ENCODE results near the gene OR51G2.

OR51G2 gene

GRCh38 chr11:4921796-4922195 is 2.6 kb upstream of the OR51G2 start:
- WGBS, 2 experiments (ENCODE audit: insufficient coverage in 2 of 2) = no CpG with 5 or more reads among the region's 1 CpG
- no peak overlapping the region for H3K27ac ChIP-seq (ENCODE audit: low read depth, low read length, severe bottlenecking)
- no peaks in the 10 kb centered on the region for H3K36me3 ChIP-seq (ENCODE audit: control insufficient read depth, insufficient read depth, low read length)
- no peak overlapping the region for H3K4me3 ChIP-seq (ENCODE audit: extremely low read depth, insufficient read depth, low read length, poor library complexity, severe bottlenecking)
- no peaks in the 10 kb centered on the region for H3K9me3 ChIP-seq (ENCODE audit: control insufficient read depth, low read length)
- H3K4me1 ChIP-seq (ENCODE audit: control insufficient read depth, insufficient read depth, low read length, poor library complexity, severe bottlenecking) = no peaks in the 10 kb centered on the region

- Histone ChIP-seq H3K36me3 (ENCODE audit: control insufficient read depth, insufficient read depth, low read length) (no peaks in the 10 kb centered on the region), H3K27ac (ENCODE audit: low read depth, low read length, severe bottlenecking) (no peak overlapping the region), H3K9me3 (ENCODE audit: control insufficient read depth, low read length) (no peaks in the 10 kb centered on the region), H3K4me1 (ENCODE audit: control insufficient read depth, insufficient read depth, low read length, poor library complexity, severe bottlenecking) (no peaks in the 10 kb centered on the region), H3K4me3 (ENCODE audit: extremely low read depth, insufficient read depth, low read length, poor library complexity, severe bottlenecking) (no peak overlapping the region)
Measured at GRCh38 chr11:4916581-4916980, 2.6 kb downstream of the OR51G2 start.

- Histone ChIP-seq H3K9me3 (ENCODE audit: control insufficient read depth, low read length) (no peaks in the 10 kb centered on the region), H3K4me1 (ENCODE audit: control insufficient read depth, insufficient read depth, low read length, poor library complexity, severe bottlenecking) (no peaks in the 10 kb centered on the region), H3K4me3 (ENCODE audit: extremely low read depth, insufficient read depth, low read length, poor library complexity, severe bottlenecking) (no peak within 1 kb of the TSS), H3K36me3 (ENCODE audit: control insufficient read depth, insufficient read depth, low read length) (no peaks in the 10 kb centered on the region), H3K27ac (ENCODE audit: low read depth, low read length, severe bottlenecking) (no peak within 1 kb of the TSS)
Measured at GRCh38 chr11:4903484-4903883, 15.7 kb downstream of the OR51G2 start, which contains the start of gene OR51A7. OR51A7 (plus strand) TSS chr11:4903783; CDS start chr11:4907370, 3,587 bp downstream.

- H3K36me3 ChIP-seq (ENCODE audit: control insufficient read depth, insufficient read depth, low read length) = no peaks in the 10 kb centered on the region
- H3K9me3 ChIP-seq (ENCODE audit: control insufficient read depth, low read length) = no peaks in the 10 kb centered on the region
- no peak overlapping the region for H3K27ac ChIP-seq (ENCODE audit: low read depth, low read length, severe bottlenecking)
- no peak overlapping the region for H3K4me3 ChIP-seq (ENCODE audit: extremely low read depth, insufficient read depth, low read length, poor library complexity, severe bottlenecking)
- no peaks in the 10 kb centered on the region for H3K4me1 ChIP-seq (ENCODE audit: control insufficient read depth, insufficient read depth, low read length, poor library complexity, severe bottlenecking)
- WGBS, 2 experiments (ENCODE audit: insufficient coverage in 2 of 2) = no CpG with 5 or more reads among the region's 1 CpG
Measured at GRCh38 chr11:4891996-4892640, 27.0 kb downstream of the OR51G2 start.

- WGBS, 2 experiments (ENCODE audit: insufficient coverage in 2 of 2) = 87 to 95% methylated on average over 1 to 2 of the region's 2 CpGs
Measured at GRCh38 chr11:4890279-4890678, 28.9 kb downstream of the OR51G2 start.

GRCh38 chr11:4887591-4887990 is 31.6 kb downstream of the OR51G2 start:
- no peak overlapping the region for H3K27ac ChIP-seq (ENCODE audit: low read depth, low read length, severe bottlenecking)
- no peaks in the 10 kb centered on the region for H3K36me3 ChIP-seq (ENCODE audit: control insufficient read depth, insufficient read depth, low read length)
- no peaks in the 10 kb centered on the region for H3K4me1 ChIP-seq (ENCODE audit: control insufficient read depth, insufficient read depth, low read length, poor library complexity, severe bottlenecking)
- no CpG with 5 or more reads among the region's 1 CpG for WGBS, 2 experiments (ENCODE audit: insufficient coverage in 2 of 2)
- no peaks in the 10 kb centered on the region for H3K9me3 ChIP-seq (ENCODE audit: control insufficient read depth, low read length)
- no peak overlapping the region for H3K4me3 ChIP-seq (ENCODE audit: extremely low read depth, insufficient read depth, low read length, poor library complexity, severe bottlenecking)

More at GRCh38 chr11:4890279-4890678, 28.9 kb downstream of the OR51G2 start:
- H3K4me3 ChIP-seq (ENCODE audit: extremely low read depth, insufficient read depth, low read length, poor library complexity, severe bottlenecking) = no peak overlapping the region
- no peaks in the 10 kb centered on the region for H3K4me1 ChIP-seq (ENCODE audit: control insufficient read depth, insufficient read depth, low read length, poor library complexity, severe bottlenecking)
- no peaks in the 10 kb centered on the region for H3K9me3 ChIP-seq (ENCODE audit: control insufficient read depth, low read length)
- no peaks in the 10 kb centered on the region for H3K36me3 ChIP-seq (ENCODE audit: control insufficient read depth, insufficient read depth, low read length)
- H3K27ac ChIP-seq (ENCODE audit: low read depth, low read length, severe bottlenecking) = no peak overlapping the region

GRCh38 chr11:4886186-4886585 is 33.0 kb downstream of the OR51G2 start:
- Histone ChIP-seq H3K27ac (ENCODE audit: low read depth, low read length, severe bottlenecking) (no peak overlapping the region), H3K9me3 (ENCODE audit: control insufficient read depth, low read length) (no peaks in the 10 kb centered on the region)
- 67% methylated on average over 1 of the region's 3 CpGs; no CpG with 5 or more reads in 1 of the 2 experiments for WGBS, 2 experiments (ENCODE audit: insufficient coverage in 2 of 2)

GRCh38 chr11:4884361-4884760 is 34.8 kb downstream of the OR51G2 start:
- no peak overlapping the region for H3K27ac ChIP-seq (ENCODE audit: low read depth, low read length, severe bottlenecking)
- WGBS, 2 experiments (ENCODE audit: insufficient coverage in 2 of 2) = 81 to 100% methylated on average over 2 to 3 of the region's 3 CpGs
- H3K4me1 ChIP-seq (ENCODE audit: control insufficient read depth, insufficient read depth, low read length, poor library complexity, severe bottlenecking) = no peaks in the 10 kb centered on the region
- no peaks in the 10 kb centered on the region for H3K36me3 ChIP-seq (ENCODE audit: control insufficient read depth, insufficient read depth, low read length)
- H3K9me3 ChIP-seq (ENCODE audit: control insufficient read depth, low read length) = no peaks in the 10 kb centered on the region
- H3K4me3 ChIP-seq (ENCODE audit: extremely low read depth, insufficient read depth, low read length, poor library complexity, severe bottlenecking) = no peak overlapping the region

More at GRCh38 chr11:4886186-4886585, 33.0 kb downstream of the OR51G2 start:
- Histone ChIP-seq H3K4me3 (ENCODE audit: extremely low read depth, insufficient read depth, low read length, poor library complexity, severe bottlenecking) (no peak overlapping the region), H3K4me1 (ENCODE audit: control insufficient read depth, insufficient read depth, low read length, poor library complexity, severe bottlenecking) (no peaks in the 10 kb centered on the region), H3K36me3 (ENCODE audit: control insufficient read depth, insufficient read depth, low read length) (no peaks in the 10 kb centered on the region)

GRCh38 chr11:4882543-4882942 is 36.6 kb downstream of the OR51G2 start:
- Histone ChIP-seq H3K4me3 (ENCODE audit: extremely low read depth, insufficient read depth, low read length, poor library complexity, severe bottlenecking) (no peak overlapping the region), H3K27ac (ENCODE audit: low read depth, low read length, severe bottlenecking) (no peak overlapping the region), H3K36me3 (ENCODE audit: control insufficient read depth, insufficient read depth, low read length) (no peaks in the 10 kb centered on the region), H3K9me3 (ENCODE audit: control insufficient read depth, low read length) (no peaks in the 10 kb centered on the region), H3K4me1 (ENCODE audit: control insufficient read depth, insufficient read depth, low read length, poor library complexity, severe bottlenecking) (no peaks in the 10 kb centered on the region)
- 97 to 98% methylated on average over 5 of the region's 5 CpGs for WGBS, 2 experiments (ENCODE audit: insufficient coverage in 2 of 2)

GRCh38 chr11:4881860-4882500 is 37.2 kb downstream of the OR51G2 start, which contains the start of gene OR51T1:
OR51T1 (plus strand) TSS chr11:4881900; CDS start chr11:4881900, 0 bp downstream.
- no peak within 1 kb of the TSS for H3K27ac ChIP-seq (ENCODE audit: low read depth, low read length, severe bottlenecking)
- no peaks in the 10 kb centered on the region for H3K36me3 ChIP-seq (ENCODE audit: control insufficient read depth, insufficient read depth, low read length)
- no peak within 1 kb of the TSS for H3K4me3 ChIP-seq (ENCODE audit: extremely low read depth, insufficient read depth, low read length, poor library complexity, severe bottlenecking)
- no peaks in the 10 kb centered on the region for H3K4me1 ChIP-seq (ENCODE audit: control insufficient read depth, insufficient read depth, low read length, poor library complexity, severe bottlenecking)
- H3K9me3 ChIP-seq (ENCODE audit: control insufficient read depth, low read length) = no peaks in the 10 kb centered on the region
- WGBS, 2 experiments (ENCODE audit: insufficient coverage in 2 of 2) = 84 to 92% methylated on average over 7 to 8 of the region's 8 CpGs

- H3K4me3 ChIP-seq (ENCODE audit: extremely low read depth, insufficient read depth, low read length, poor library complexity, severe bottlenecking) = no peak overlapping the region
- no peaks in the 10 kb centered on the region for H3K4me1 ChIP-seq (ENCODE audit: control insufficient read depth, insufficient read depth, low read length, poor library complexity, severe bottlenecking)
- H3K36me3 ChIP-seq (ENCODE audit: control insufficient read depth, insufficient read depth, low read length) = no peaks in the 10 kb centered on the region
- no peak overlapping the region for H3K27ac ChIP-seq (ENCODE audit: low read depth, low read length, severe bottlenecking)
- 76 to 90% methylated on average over 3 of the region's 4 CpGs for WGBS, 2 experiments (ENCODE audit: insufficient coverage in 2 of 2)
- H3K9me3 ChIP-seq (ENCODE audit: control insufficient read depth, low read length) = no peaks in the 10 kb centered on the region
Measured at GRCh38 chr11:4881188-4881587, 38.0 kb downstream of the OR51G2 start.

All from mesodermal cell (in vitro differentiated cells).